ENCODE measurements around the gene CHERP.

The CHERP gene

GRCh38 chr19:16542045-16542909 is at the start of gene CHERP:
TSS of gene CHERP (minus strand) at chr19:16542437. CDS start at chr19:16542378, 59 bp downstream.
- peak; percentile 88 for DNase-seq (ENCODE audit: low read depth)

- no peak for DNase-seq (ENCODE audit: low read depth)
Observed at GRCh38 chr19:16590876-16591802, 48.9 kb upstream of the CHERP start.

- DNase-seq (ENCODE audit: low read depth): no peak
Observed at GRCh38 chr19:16589917-16590316, 47.7 kb upstream of the CHERP start.

- DNase-seq (ENCODE audit: low read depth): no peak
Observed at GRCh38 chr19:16588824-16589577, 46.8 kb upstream of the CHERP start.

- DNase-seq (ENCODE audit: low read depth): no peak
Observed at GRCh38 chr19:16587833-16588823, 45.9 kb upstream of the CHERP start.

- DNase-seq (ENCODE audit: low read depth): no peak
Observed at GRCh38 chr19:16586991-16587832, 45.0 kb upstream of the CHERP start.

- no peak for DNase-seq (ENCODE audit: low read depth)
Observed at GRCh38 chr19:16586477-16586871, 44.2 kb upstream of the CHERP start.

GRCh38 chr19:16585808-16586476 is 43.7 kb upstream of the CHERP start:
- no peak for DNase-seq (ENCODE audit: low read depth)

GRCh38 chr19:16585094-16585801 is 43.0 kb upstream of the CHERP start:
- DNase-seq (ENCODE audit: low read depth): no peak

GRCh38 chr19:16584248-16585093 is 42.2 kb upstream of the CHERP start:
- DNase-seq (ENCODE audit: low read depth): peak; percentile 64

GRCh38 chr19:16582486-16583261 is 40.4 kb upstream of the CHERP start:
- no peak for DNase-seq (ENCODE audit: low read depth)

- no peak for DNase-seq (ENCODE audit: low read depth)
Observed at GRCh38 chr19:16581971-16582343, 39.7 kb upstream of the CHERP start.

GRCh38 chr19:16581145-16581970 is 39.1 kb upstream of the CHERP start:
- no peak for DNase-seq (ENCODE audit: low read depth)

- no peak for DNase-seq (ENCODE audit: low read depth)
Observed at GRCh38 chr19:16579381-16579780, 37.1 kb upstream of the CHERP start.

- DNase-seq (ENCODE audit: low read depth): no peak
Observed at GRCh38 chr19:16577531-16577985, 35.3 kb upstream of the CHERP start.

Measured in stromal cell of bone marrow (primary cell).